ENCODE results near the gene CLSTN3. TPM values are rescaled to one million over a fixed set of nuclear protein-coding genes. Genes with fewer than 3 reads are reported as not detected.

Gene CLSTN3
- total RNA-seq, 1 donor from 2014 or later, result 132 TPM

- no peaks in the 10 kb centered on the region for H3K9me3 ChIP-seq
- H3K4me3 ChIP-seq, result no peak overlapping the region
- no peak overlapping the region for H3K27ac ChIP-seq
- intact Hi-C loops (cut with DNase I), result loop anchor here (5.0 kb wide), 1 partner anchor 77 kb away; the partner anchor contains the start of gene LPCAT3
- TF ChIP-seq CTCF (IDR thresholded peaks at IDR 0.05), result no peak
- H3K27me3 ChIP-seq, result no peaks in the 10 kb centered on the region
- peaks cover 6 to 26% of the 10 kb centered on the region in 2 donors for H3K36me3 ChIP-seq
- H3K4me1 ChIP-seq, result peaks cover 0 to 12% of the 10 kb centered on the region in 2 donors
- DNase-seq (ENCODE audit: low spot score in 2 of 2), result peak in 1 of 2 donors; percentile 61
These were observed 36.3 kb upstream of the CLSTN3 start for GRCh38 chr12:7093892-7094291.

GRCh38 chr12:7096006-7096932 is 33.9 kb upstream of the CLSTN3 start:
- peak in 1 of 2 donors; percentile 60 for DNase-seq (ENCODE audit: low spot score in 2 of 2)
- no peak for TF ChIP-seq CTCF (IDR thresholded peaks at IDR 0.05)

GRCh38 chr12:7096979-7097378 is 33.2 kb upstream of the CLSTN3 start:
- peak in 1 of 2 donors; percentile 49 for DNase-seq (ENCODE audit: low spot score in 2 of 2)
- peaks cover 0 to 5% of the 10 kb centered on the region in 2 donors for H3K4me1 ChIP-seq
- H3K36me3 ChIP-seq, result peaks cover 13 to 33% of the 10 kb centered on the region in 2 donors
- no peak overlapping the region for H3K4me3 ChIP-seq
- no peaks in the 10 kb centered on the region for H3K9me3 ChIP-seq
- no peak for TF ChIP-seq CTCF (IDR thresholded peaks at IDR 0.05)
- intact Hi-C loops (cut with DNase I), result no loop called here
- no peaks in the 10 kb centered on the region for H3K27me3 ChIP-seq
- no peak overlapping the region for H3K27ac ChIP-seq

More at GRCh38 chr12:7096006-7096932, 33.9 kb upstream of the CLSTN3 start:
- no peaks in the 10 kb centered on the region for H3K27me3 ChIP-seq
- intact Hi-C loops (cut with DNase I), result no loop called here
- no peak overlapping the region for H3K27ac ChIP-seq
- peaks cover 0 to 8% of the 10 kb centered on the region in 2 donors for H3K4me1 ChIP-seq
- no peaks in the 10 kb centered on the region for H3K9me3 ChIP-seq
- peaks cover 7 to 28% of the 10 kb centered on the region in 2 donors for H3K36me3 ChIP-seq
- H3K4me3 ChIP-seq, result no peak overlapping the region

GRCh38 chr12:7099290-7099996 is 30.7 kb upstream of the CLSTN3 start:
- intact Hi-C loops (cut with DNase I), result no loop called here
- no peaks in the 10 kb centered on the region for H3K9me3 ChIP-seq
- no peaks in the 10 kb centered on the region for H3K27me3 ChIP-seq
- H3K27ac ChIP-seq, result no peak overlapping the region
- no peak for TF ChIP-seq CTCF (IDR thresholded peaks at IDR 0.05)
- peaks cover 13 to 41% of the 10 kb centered on the region in 2 donors for H3K36me3 ChIP-seq
- H3K4me1 ChIP-seq, result no peaks in the 10 kb centered on the region
- no peak for DNase-seq (ENCODE audit: low spot score in 2 of 2)
- no peak overlapping the region for H3K4me3 ChIP-seq

GRCh38 chr12:7100239-7100638 is 29.9 kb upstream of the CLSTN3 start:
- H3K27ac ChIP-seq, result no peak overlapping the region
- no peak for TF ChIP-seq CTCF (IDR thresholded peaks at IDR 0.05)
- no peaks in the 10 kb centered on the region for H3K27me3 ChIP-seq
- no peak for DNase-seq (ENCODE audit: low spot score in 2 of 2)
- no peaks in the 10 kb centered on the region for H3K4me1 ChIP-seq
- H3K36me3 ChIP-seq, result peaks cover 13 to 41% of the 10 kb centered on the region in 2 donors
- H3K9me3 ChIP-seq, result no peaks in the 10 kb centered on the region
- intact Hi-C loops (cut with DNase I), result no loop called here
- no peak overlapping the region for H3K4me3 ChIP-seq

Measured in ascending aorta (tissue), 2 donors.